Transverse colon (tissue), 4 donors: ENCODE data around the gene RXFP2.

ENCODE experiments used
- CTCF ChIP-seq, 5 experiments: fragments of 200-600 bp in 3 of 5; fragments of 450-650 bp in 2 of 5; sonication (generic) in 3 of 5; IDR thresholded peaks; 1 replicate in 2 of 5; 2 replicates in 3 of 5; pipeline ENCODE4 v1.5.1; 2016 to 2017; ENCODE audit warnings: antibody characterized with exemption in 5 of 5, inconsistent platforms in 3 of 5, mild to moderate bottlenecking in 2 of 5, moderate library complexity in 1 of 5
- POLR2A ChIP-seq: fragments of 450-650 bp; IDR thresholded peaks from one replicate; pipeline ENCODE4 v1.6.1; 2016; ENCODE audit warnings: antibody characterized with exemption, mild to moderate bottlenecking, moderate library complexity
- POLR2AphosphoS5 ChIP-seq, 3 donors: sonication (generic); formaldehyde crosslinking; IDR thresholded peaks; one replicate each; pipeline ENCODE4 v1.6.1; 2016; ENCODE audit warnings: antibody characterized with exemption in 3 of 3

GRCh38 chr13:31703780-31704179, 35.5 kb upstream of the RXFP2 start:
- no peak for TF ChIP-seq POLR2AphosphoS5 (IDR thresholded peaks at IDR 0.05)
- TF ChIP-seq POLR2A = no peak
- TF ChIP-seq CTCF (IDR thresholded peaks at IDR 0.05) = no peak
